AG04449 (cell line): Measurements from ENCODE around the gene BCAS3.

Experiments
- CTCF ChIA-PET: fragments of 350-600 bp; formaldehyde crosslinking; extraction: SDS; loops from one replicate; lab custom pipeline; 2021; ENCODE audit warnings: antibody characterized with exemption; lab: Yijun Ruan, JAX
- POLR2A ChIA-PET: fragments of 400-600, 350-600 bp; formaldehyde crosslinking; extraction: SDS; loops from one replicate; lab custom pipeline; 2020; ENCODE audit warnings: antibody characterized with exemption, inconsistent platforms; lab: Yijun Ruan, JAX
- DNase-seq: peaks from one replicate; pipeline ENCODE4 v3.0.0-alpha.2; 2010; ENCODE audit warnings: low read depth, low spot score
- H3K4me3 ChIP-seq: 2 replicates; pipeline ENCODE4 v1.5.1; 2011; ENCODE audit warnings: low read depth, mild to moderate bottlenecking, control low read depth, low read length
- CTCF ChIP-seq: IDR thresholded peaks from one replicate; pipeline ENCODE4 v1.5.1; 2011; ENCODE audit warnings: mild to moderate bottlenecking, moderate library complexity, low read length, control low read depth, inconsistent platforms; ENCODE audit not compliant: insufficient read depth; ENCODE audit errors: missing control alignments

Gene BCAS3

GRCh38 chr17:61279476-61280145, 602.0 kb downstream of the BCAS3 start:
- ChIA-PET CTCF (no interaction called here), POLR2A (no interaction called here)
- TF ChIP-seq CTCF = no peak
- DNase-seq = no peak
- no peak overlapping the region for H3K4me3 ChIP-seq

GRCh38 chr17:61280338-61280737, 602.7 kb downstream of the BCAS3 start:
- no peak for TF ChIP-seq CTCF
- POLR2A ChIA-PET = no interaction called here
- CTCF ChIA-PET = interaction anchor here (0.8 kb wide), 1 partner anchor 19 kb away, joined by 3 read pairs; no protein-coding TSS in a partner anchor
- no peak overlapping the region for H3K4me3 ChIP-seq
- no peak for DNase-seq

GRCh38 chr17:61280851-61281250, 603.2 kb downstream of the BCAS3 start:
- no peak overlapping the region for H3K4me3 ChIP-seq
- ChIA-PET CTCF (interaction anchor here (0.8 kb wide), 1 partner anchor 19 kb away, joined by 3 read pairs; no protein-coding TSS in a partner anchor), POLR2A (no interaction called here)
- no peak for DNase-seq
- no peak for TF ChIP-seq CTCF

- H3K4me3 ChIP-seq = no peak overlapping the region
- POLR2A ChIA-PET = no interaction called here
- no peak for TF ChIP-seq CTCF
- no peak for DNase-seq
- CTCF ChIA-PET = interaction anchor here (1.1 kb wide), 1 partner anchor 9 kb away, joined by 3 read pairs; no protein-coding TSS in a partner anchor
Measured at GRCh38 chr17:61282377-61282776, 604.7 kb downstream of the BCAS3 start.

GRCh38 chr17:61283043-61283442, 605.4 kb downstream of the BCAS3 start:
- no peak overlapping the region for H3K4me3 ChIP-seq
- ChIA-PET POLR2A (no interaction called here), CTCF (interaction anchor here (1.2 kb wide), 1 partner anchor 282 kb away, joined by 3 read pairs; no protein-coding TSS in a partner anchor)
- TF ChIP-seq CTCF = no peak
- no peak for DNase-seq

- CTCF ChIA-PET = interaction anchor here (1.4 kb wide), 1 partner anchor 106 kb away, joined by 4 read pairs; no protein-coding TSS in a partner anchor
- POLR2A ChIA-PET = interaction anchor here (0.6 kb wide), 1 partner anchor 83 kb away, joined by 3 read pairs; no protein-coding TSS in a partner anchor
- TF ChIP-seq CTCF = no peak
- peak; percentile 65 for DNase-seq
- H3K4me3 ChIP-seq = no peak overlapping the region
Measured at GRCh38 chr17:61284174-61284573, 606.5 kb downstream of the BCAS3 start.
